SK-N-MC (cell line): ENCODE measurements around the gene GPER1.

ENCODE experiments used
- EZH2 ChIP-seq: fragments of 200-600 bp; sonication (generic); IDR thresholded peaks from one replicate; pipeline ENCODE4 v1.6.1; 2017; ENCODE audit warnings: antibody characterized with exemption
- POLR2AphosphoS5 ChIP-seq: IDR thresholded peaks from 2 replicates; pipeline ENCODE4 v1.6.1; 2012; ENCODE audit warnings: mild to moderate bottlenecking, low read depth, low read length, borderline replicate concordance

DNA sequence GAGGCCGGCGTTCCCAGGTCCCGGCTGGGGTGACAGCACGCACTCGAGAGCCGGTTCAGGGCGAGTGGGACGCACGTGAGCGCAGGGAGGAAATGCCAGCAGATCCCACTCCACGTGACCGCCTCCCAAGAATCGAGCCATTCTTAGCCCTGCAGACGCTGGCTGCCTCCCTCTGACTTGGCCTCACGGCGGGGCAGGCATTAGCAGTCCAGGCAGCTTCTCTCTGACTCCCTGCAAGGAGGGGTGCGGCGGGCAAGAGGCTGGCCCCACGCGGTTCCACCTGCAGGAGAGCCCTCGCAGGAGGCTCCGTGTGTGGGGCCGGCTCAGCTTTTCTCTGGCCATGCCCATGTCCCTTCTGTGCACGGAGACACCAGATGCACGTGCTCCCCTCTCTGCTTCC lies 33.5 kb upstream of the GPER1 start:
- no peak for TF ChIP-seq EZH2
- no peak for TF ChIP-seq POLR2AphosphoS5
